ENCODE measurements around the gene EMID1.

The EMID1 gene

DNA sequence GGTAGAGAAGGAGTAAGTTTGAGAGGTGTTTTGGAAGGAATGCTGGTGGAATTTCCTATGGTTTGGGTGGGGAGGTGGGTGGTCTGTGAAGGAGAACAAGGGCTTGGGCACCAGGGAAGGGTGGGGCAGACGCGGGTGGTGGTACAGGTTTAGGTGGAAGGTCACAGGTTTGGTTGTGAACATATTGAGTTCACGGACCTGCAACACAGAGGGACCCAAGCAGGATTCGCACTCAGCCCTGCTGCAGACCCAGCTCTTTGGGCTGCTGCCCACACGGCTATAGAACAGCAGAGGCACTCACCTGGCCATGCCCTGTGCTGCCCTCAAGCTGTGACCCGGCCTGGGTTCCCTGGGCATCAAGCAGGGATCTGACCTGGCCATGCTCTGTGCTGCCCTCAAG lies 33.5 kb upstream of the EMID1 start:
- Histone ChIP-seq H3K4me3 (ENCODE audit: low read length in 2 of 2) (no peak overlapping the region), H3K27ac (ENCODE audit: low read length) (no peak overlapping the region), H3K4me1 (ENCODE audit: control insufficient read depth, insufficient read depth, low read length) (no peaks in the 10 kb centered on the region), H3K27me3 (ENCODE audit: control insufficient read depth in 1 of 2, insufficient read depth in 2 of 2, low read length in 2 of 2) (peaks cover 0 to 2% of the 10 kb centered on the region in 2 donors), H3K36me3 (ENCODE audit: control insufficient read depth in 2 of 2, insufficient read depth in 2 of 2, low read length in 2 of 2) (no peaks in the 10 kb centered on the region), H3K9me3 (ENCODE audit: control insufficient read depth in 2 of 2, low read length in 2 of 2) (peaks cover 0 to 3% of the 10 kb centered on the region in 2 donors), H3K9ac (ENCODE audit: low read length in 2 of 2) (no peak overlapping the region)

DNA sequence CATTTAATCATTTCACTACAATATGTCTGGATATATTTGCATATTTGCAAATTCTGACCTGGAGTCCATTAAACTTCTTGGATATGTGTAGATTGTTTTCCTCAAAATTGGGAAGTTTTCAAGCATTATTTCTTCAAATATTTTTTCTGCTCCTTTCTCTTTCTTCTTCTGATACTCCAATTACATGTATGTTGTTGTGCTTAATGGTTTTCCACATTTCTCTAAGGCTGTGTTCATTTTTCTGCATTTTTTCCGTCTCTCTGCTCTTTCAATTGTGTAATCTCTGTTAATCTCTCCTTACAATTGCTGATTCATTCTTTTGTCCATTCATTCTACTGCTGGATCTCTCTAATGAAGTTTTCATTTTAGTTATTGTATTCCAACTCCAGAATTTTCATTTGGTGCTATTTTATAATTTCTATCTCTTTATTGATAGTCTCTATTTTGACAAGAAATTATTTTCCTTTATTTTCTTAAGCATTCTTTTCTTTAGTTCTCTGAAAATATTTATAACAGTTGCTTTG lies 30.3 kb upstream of the EMID1 start:
- no peak overlapping the region for H3K27ac ChIP-seq (ENCODE audit: low read length)
- no peak overlapping the region for H3K4me3 ChIP-seq (ENCODE audit: low read length in 2 of 2)
- no peak overlapping the region for H3K9ac ChIP-seq (ENCODE audit: low read length in 2 of 2)

DNA sequence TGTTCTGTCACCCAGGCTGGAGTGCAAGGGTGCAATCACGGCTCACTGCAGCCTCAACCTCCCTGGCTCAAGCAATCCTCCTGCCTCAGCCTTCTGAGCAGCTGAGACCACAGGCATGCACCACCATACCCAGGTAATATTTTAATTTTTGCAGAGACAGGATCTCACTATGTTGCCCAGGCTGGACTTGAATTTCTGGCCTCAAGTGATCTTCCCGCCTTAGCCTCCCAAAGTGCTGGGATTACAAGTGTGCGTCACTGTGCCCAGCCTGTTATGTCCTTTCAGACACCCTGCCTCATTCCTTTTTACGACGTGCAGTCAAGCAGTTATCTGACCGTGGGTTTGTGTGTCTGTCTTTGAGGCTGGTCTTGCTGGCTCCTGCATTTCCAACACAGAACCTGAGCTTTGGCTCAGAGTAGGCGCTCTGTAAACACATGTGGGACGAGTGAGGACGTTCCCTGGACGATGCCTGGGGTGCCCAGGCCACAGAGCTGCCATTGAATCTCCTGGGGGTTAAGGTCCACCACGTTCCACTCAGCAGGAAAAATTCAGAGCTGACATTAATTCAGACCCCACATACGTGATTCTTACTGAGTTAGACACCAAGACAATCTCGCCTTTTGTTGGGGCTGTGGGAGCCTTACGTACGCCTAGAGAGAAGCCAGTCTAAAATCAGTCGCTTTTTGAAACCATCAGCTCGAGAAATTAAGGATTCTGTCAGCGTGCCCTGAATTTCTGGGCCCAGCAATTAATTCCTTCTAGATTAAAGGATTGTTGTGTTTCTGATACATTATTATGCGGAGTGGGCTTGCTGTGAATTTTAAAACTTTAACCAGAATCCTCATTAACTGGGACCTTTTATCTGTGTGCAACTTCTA lies 21.5 kb upstream of the EMID1 start:
- H3K9ac ChIP-seq (ENCODE audit: low read length in 2 of 2), result no peak overlapping the region
- no peak overlapping the region for H3K27ac ChIP-seq (ENCODE audit: low read length)
- no peaks in the 10 kb centered on the region for H3K27me3 ChIP-seq (ENCODE audit: control insufficient read depth in 1 of 2, insufficient read depth in 2 of 2, low read length in 2 of 2)
- H3K4me1 ChIP-seq (ENCODE audit: control insufficient read depth, insufficient read depth, low read length), result no peaks in the 10 kb centered on the region
- H3K9me3 ChIP-seq (ENCODE audit: control insufficient read depth in 2 of 2, low read length in 2 of 2), result peaks cover 0 to 4% of the 10 kb centered on the region in 2 donors
- H3K4me3 ChIP-seq (ENCODE audit: low read length in 2 of 2), result no peak overlapping the region
- H3K36me3 ChIP-seq (ENCODE audit: control insufficient read depth in 2 of 2, insufficient read depth in 2 of 2, low read length in 2 of 2), result no peaks in the 10 kb centered on the region

More for the DNA sequence above, 30.3 kb upstream of the EMID1 start:
- Histone ChIP-seq H3K9me3 (ENCODE audit: control insufficient read depth in 2 of 2, low read length in 2 of 2) (peaks cover 0 to 7% of the 10 kb centered on the region in 2 donors), H3K36me3 (ENCODE audit: control insufficient read depth in 2 of 2, insufficient read depth in 2 of 2, low read length in 2 of 2) (no peaks in the 10 kb centered on the region), H3K4me1 (ENCODE audit: control insufficient read depth, insufficient read depth, low read length) (no peaks in the 10 kb centered on the region), H3K27me3 (ENCODE audit: control insufficient read depth in 1 of 2, insufficient read depth in 2 of 2, low read length in 2 of 2) (peaks cover 0 to 2% of the 10 kb centered on the region in 2 donors)

DNA sequence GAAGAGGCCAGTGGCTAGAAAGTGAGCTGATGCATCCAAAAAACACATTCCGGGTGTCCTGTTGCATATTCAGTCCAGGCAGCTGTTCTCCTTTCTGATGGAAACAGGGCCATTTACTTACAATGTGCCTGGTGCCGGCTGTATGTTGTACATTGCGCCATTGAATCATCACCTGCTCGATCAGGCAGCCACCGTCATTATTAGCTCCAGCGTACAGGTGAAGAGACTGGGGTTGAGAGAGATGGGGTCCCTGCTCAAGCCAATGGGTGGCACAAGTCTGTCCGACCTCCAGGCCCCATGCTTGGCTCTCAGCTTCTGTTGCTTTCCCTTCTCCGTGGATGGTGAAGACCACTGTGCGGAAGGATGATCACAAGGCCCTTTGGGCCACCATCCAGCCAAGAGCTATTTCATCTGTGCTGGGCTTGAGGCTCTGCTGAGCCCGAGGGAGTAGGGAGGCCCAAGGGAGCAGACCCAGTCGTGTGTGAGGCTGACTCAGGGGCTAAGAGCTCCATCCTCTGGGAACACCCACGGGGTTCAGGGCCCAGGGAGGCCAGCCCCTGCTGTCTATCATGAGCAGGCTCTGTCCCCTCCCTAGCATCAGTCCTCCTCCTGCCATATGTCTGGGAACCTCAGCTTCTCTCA lies 20.7 kb upstream of the EMID1 start:
- no peak overlapping the region for H3K9ac ChIP-seq (ENCODE audit: low read length in 2 of 2)

DNA sequence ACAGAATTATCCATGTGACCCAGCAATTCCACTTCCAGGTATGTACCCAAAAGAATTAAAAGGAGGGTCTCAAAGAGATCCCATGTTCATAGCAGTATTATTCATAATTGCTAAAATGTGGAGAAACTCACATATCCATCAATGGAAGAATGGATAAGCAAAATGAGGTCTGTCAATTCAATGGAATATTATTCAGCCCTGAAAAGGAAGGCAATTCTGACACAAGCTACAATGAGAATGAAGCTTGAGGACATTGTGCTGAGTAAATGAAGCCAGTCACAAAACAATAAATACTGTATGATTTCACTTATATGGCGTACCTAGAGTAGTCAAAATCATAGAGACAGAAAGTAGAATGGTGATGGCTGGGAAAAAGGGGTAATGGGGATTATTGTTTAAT lies 19.4 kb upstream of the EMID1 start:
- no peak overlapping the region for H3K4me3 ChIP-seq (ENCODE audit: low read length in 2 of 2)
- H3K27me3 ChIP-seq (ENCODE audit: control insufficient read depth in 1 of 2, insufficient read depth in 2 of 2, low read length in 2 of 2), result no peaks in the 10 kb centered on the region
- no peak overlapping the region for H3K9ac ChIP-seq (ENCODE audit: low read length in 2 of 2)
- H3K36me3 ChIP-seq (ENCODE audit: control insufficient read depth in 2 of 2, insufficient read depth in 2 of 2, low read length in 2 of 2), result no peaks in the 10 kb centered on the region
- H3K9me3 ChIP-seq (ENCODE audit: control insufficient read depth in 2 of 2, low read length in 2 of 2), result no peaks in the 10 kb centered on the region
- no peaks in the 10 kb centered on the region for H3K4me1 ChIP-seq (ENCODE audit: control insufficient read depth, insufficient read depth, low read length)
- no peak overlapping the region for H3K27ac ChIP-seq (ENCODE audit: low read length)

More for the DNA sequence above, 20.7 kb upstream of the EMID1 start:
- no peak overlapping the region for H3K27ac ChIP-seq (ENCODE audit: low read length)
- H3K4me1 ChIP-seq (ENCODE audit: control insufficient read depth, insufficient read depth, low read length), result no peaks in the 10 kb centered on the region
- H3K9me3 ChIP-seq (ENCODE audit: control insufficient read depth in 2 of 2, low read length in 2 of 2), result peaks cover 0 to 4% of the 10 kb centered on the region in 2 donors
- no peaks in the 10 kb centered on the region for H3K27me3 ChIP-seq (ENCODE audit: control insufficient read depth in 1 of 2, insufficient read depth in 2 of 2, low read length in 2 of 2)
- H3K36me3 ChIP-seq (ENCODE audit: control insufficient read depth in 2 of 2, insufficient read depth in 2 of 2, low read length in 2 of 2), result no peaks in the 10 kb centered on the region
- H3K4me3 ChIP-seq (ENCODE audit: low read length in 2 of 2), result no peak overlapping the region

- H3K4me1 ChIP-seq (ENCODE audit: control insufficient read depth, insufficient read depth, low read length), result no peaks in the 10 kb centered on the region
- no peak overlapping the region for H3K4me3 ChIP-seq (ENCODE audit: low read length in 2 of 2)
These were observed 17.9 kb upstream of the EMID1 start for GRCh38 chr22:29187831-29188230.

DNA sequence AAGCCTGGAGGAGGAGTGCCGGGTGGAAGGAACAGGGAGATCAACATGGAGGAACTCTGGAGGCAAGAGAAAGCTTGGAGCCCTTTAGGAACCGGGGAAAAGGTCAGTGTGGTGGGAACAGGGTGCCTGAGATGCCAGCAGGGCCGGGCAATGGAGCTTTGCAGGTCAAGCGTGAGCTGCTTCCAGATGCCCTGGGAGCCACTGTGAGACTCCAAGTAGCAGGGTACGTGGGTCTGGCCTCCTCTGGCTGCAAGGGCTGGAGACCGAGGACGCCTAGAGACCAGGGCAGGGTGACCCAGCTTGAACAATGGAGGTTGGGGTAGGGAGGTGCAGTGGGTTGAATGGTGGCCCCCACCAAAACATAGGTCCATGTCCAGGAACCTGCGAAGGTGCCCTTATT lies 15.6 kb upstream of the EMID1 start:
- Histone ChIP-seq H3K27ac (ENCODE audit: low read length) (no peak overlapping the region), H3K4me3 (ENCODE audit: low read length in 2 of 2) (no peak overlapping the region), H3K36me3 (ENCODE audit: control insufficient read depth in 2 of 2, insufficient read depth in 2 of 2, low read length in 2 of 2) (no peaks in the 10 kb centered on the region), H3K9me3 (ENCODE audit: control insufficient read depth in 2 of 2, low read length in 2 of 2) (no peaks in the 10 kb centered on the region), H3K27me3 (ENCODE audit: control insufficient read depth in 1 of 2, insufficient read depth in 2 of 2, low read length in 2 of 2) (no peaks in the 10 kb centered on the region), H3K9ac (ENCODE audit: low read length in 2 of 2) (no peak overlapping the region), H3K4me1 (ENCODE audit: control insufficient read depth, insufficient read depth, low read length) (no peaks in the 10 kb centered on the region)

More at GRCh38 chr22:29187831-29188230, 17.9 kb upstream of the EMID1 start:
- no peak overlapping the region for H3K9ac ChIP-seq (ENCODE audit: low read length in 2 of 2)
- H3K36me3 ChIP-seq (ENCODE audit: control insufficient read depth in 2 of 2, insufficient read depth in 2 of 2, low read length in 2 of 2), result no peaks in the 10 kb centered on the region
- no peaks in the 10 kb centered on the region for H3K9me3 ChIP-seq (ENCODE audit: control insufficient read depth in 2 of 2, low read length in 2 of 2)
- H3K27ac ChIP-seq (ENCODE audit: low read length), result no peak overlapping the region
- no peaks in the 10 kb centered on the region for H3K27me3 ChIP-seq (ENCODE audit: control insufficient read depth in 1 of 2, insufficient read depth in 2 of 2, low read length in 2 of 2)

GRCh38 chr22:29190918-29191317 lies 14.8 kb upstream of the EMID1 start:
- Histone ChIP-seq H3K4me3 (ENCODE audit: low read length in 2 of 2) (no peak overlapping the region), H3K36me3 (ENCODE audit: control insufficient read depth in 2 of 2, insufficient read depth in 2 of 2, low read length in 2 of 2) (no peaks in the 10 kb centered on the region), H3K27ac (ENCODE audit: low read length) (no peak overlapping the region), H3K9ac (ENCODE audit: low read length in 2 of 2) (no peak overlapping the region), H3K9me3 (ENCODE audit: control insufficient read depth in 2 of 2, low read length in 2 of 2) (no peaks in the 10 kb centered on the region), H3K27me3 (ENCODE audit: control insufficient read depth in 1 of 2, insufficient read depth in 2 of 2, low read length in 2 of 2) (no peaks in the 10 kb centered on the region), H3K4me1 (ENCODE audit: control insufficient read depth, insufficient read depth, low read length) (no peaks in the 10 kb centered on the region)

DNA sequence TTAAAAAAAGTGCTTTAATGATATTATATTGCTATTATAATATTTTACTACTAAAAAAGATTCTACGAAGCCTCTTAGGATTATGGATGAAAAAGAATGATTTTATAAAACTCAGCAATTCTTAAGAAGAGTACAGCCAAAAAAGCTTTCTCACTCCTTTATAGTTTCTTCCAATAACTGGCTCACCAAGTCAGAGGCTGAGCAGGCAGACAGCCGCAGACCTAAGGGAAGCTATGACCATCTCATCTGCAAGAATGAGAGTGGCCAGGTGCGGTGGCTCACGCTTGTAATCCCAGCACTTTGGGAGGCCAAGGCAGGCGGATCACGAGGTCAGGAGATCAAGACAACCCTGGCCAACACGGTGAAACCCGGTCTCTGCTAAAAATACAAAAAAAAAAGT lies 12.7 kb upstream of the EMID1 start:
- no peaks in the 10 kb centered on the region for H3K9me3 ChIP-seq (ENCODE audit: control insufficient read depth in 2 of 2, low read length in 2 of 2)
- H3K27ac ChIP-seq (ENCODE audit: low read length), result no peak overlapping the region
- H3K9ac ChIP-seq (ENCODE audit: low read length in 2 of 2), result no peak overlapping the region
- H3K36me3 ChIP-seq (ENCODE audit: control insufficient read depth in 2 of 2, insufficient read depth in 2 of 2, low read length in 2 of 2), result no peaks in the 10 kb centered on the region
- no peaks in the 10 kb centered on the region for H3K4me1 ChIP-seq (ENCODE audit: control insufficient read depth, insufficient read depth, low read length)
- no peak overlapping the region for H3K4me3 ChIP-seq (ENCODE audit: low read length in 2 of 2)
- H3K27me3 ChIP-seq (ENCODE audit: control insufficient read depth in 1 of 2, insufficient read depth in 2 of 2, low read length in 2 of 2), result no peaks in the 10 kb centered on the region

DNA sequence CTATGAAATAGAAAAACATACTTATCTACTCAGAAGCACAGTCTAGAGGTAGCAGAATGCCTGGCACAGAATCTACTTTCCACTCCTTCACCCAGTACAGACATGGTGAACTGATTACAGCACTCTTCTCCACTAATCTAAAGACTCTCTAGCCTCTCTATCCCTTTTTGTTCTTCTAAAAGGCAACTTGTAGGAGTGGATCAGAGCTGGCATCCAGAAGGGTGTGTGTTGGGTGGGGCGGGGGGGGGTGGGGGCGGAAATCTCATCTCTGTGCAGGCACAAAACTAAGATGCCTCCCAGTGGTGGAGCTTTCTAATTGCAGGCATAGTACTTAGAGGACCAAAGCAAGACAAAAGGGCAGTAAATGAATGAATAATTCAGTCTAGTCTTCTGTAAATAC lies 11.5 kb upstream of the EMID1 start:
- no peaks in the 10 kb centered on the region for H3K4me1 ChIP-seq (ENCODE audit: control insufficient read depth, insufficient read depth, low read length)
- no peaks in the 10 kb centered on the region for H3K27me3 ChIP-seq (ENCODE audit: control insufficient read depth in 1 of 2, insufficient read depth in 2 of 2, low read length in 2 of 2)
- H3K9ac ChIP-seq (ENCODE audit: low read length in 2 of 2), result no peak overlapping the region
- H3K4me3 ChIP-seq (ENCODE audit: low read length in 2 of 2), result no peak overlapping the region
- H3K27ac ChIP-seq (ENCODE audit: low read length), result no peak overlapping the region
- H3K9me3 ChIP-seq (ENCODE audit: control insufficient read depth in 2 of 2, low read length in 2 of 2), result no peaks in the 10 kb centered on the region
- no peaks in the 10 kb centered on the region for H3K36me3 ChIP-seq (ENCODE audit: control insufficient read depth in 2 of 2, insufficient read depth in 2 of 2, low read length in 2 of 2)

Measured in stomach smooth muscle (tissue), 2 donors.